NCI-H1105 treated with DMSO at 0.1 percent for 48 hours (cell line): Measurements from ENCODE around the gene HOXB9.
A peak's percentile ranks its signal among the peaks of the same experiment; 100 is the strongest.

ENCODE experiments used
- DNase-seq: peaks from one replicate; lab custom pipeline; 2025; lab: John Stamatoyannopoulos, UW

Gene HOXB9

GRCh38 chr17:48597528-48597777, 28.7 kb downstream of the HOXB9 start:
- DNase-seq: no peak

- no peak for DNase-seq
Observed at GRCh38 chr17:48596735-48597527, 29.2 kb downstream of the HOXB9 start.

- DNase-seq: no peak
Observed at GRCh38 chr17:48596000-48596734, 30.0 kb downstream of the HOXB9 start.

- DNase-seq: no peak
Observed at GRCh38 chr17:48595278-48595999, 30.7 kb downstream of the HOXB9 start.

GRCh38 chr17:48594538-48595277, 31.4 kb downstream of the HOXB9 start:
- DNase-seq: no peak

GRCh38 chr17:48593840-48594537, 32.2 kb downstream of the HOXB9 start:
- DNase-seq: peak; percentile 77

- DNase-seq: peak; percentile 53
Observed at GRCh38 chr17:48593126-48593829, 32.9 kb downstream of the HOXB9 start, which contains the start of gene HOXB5. Gene HOXB5 (minus strand): TSS chr17:48593779. CDS start chr17:48593682, 97 bp downstream.

GRCh38 chr17:48592577-48592976, 33.6 kb downstream of the HOXB9 start:
- no peak for DNase-seq

DNA sequence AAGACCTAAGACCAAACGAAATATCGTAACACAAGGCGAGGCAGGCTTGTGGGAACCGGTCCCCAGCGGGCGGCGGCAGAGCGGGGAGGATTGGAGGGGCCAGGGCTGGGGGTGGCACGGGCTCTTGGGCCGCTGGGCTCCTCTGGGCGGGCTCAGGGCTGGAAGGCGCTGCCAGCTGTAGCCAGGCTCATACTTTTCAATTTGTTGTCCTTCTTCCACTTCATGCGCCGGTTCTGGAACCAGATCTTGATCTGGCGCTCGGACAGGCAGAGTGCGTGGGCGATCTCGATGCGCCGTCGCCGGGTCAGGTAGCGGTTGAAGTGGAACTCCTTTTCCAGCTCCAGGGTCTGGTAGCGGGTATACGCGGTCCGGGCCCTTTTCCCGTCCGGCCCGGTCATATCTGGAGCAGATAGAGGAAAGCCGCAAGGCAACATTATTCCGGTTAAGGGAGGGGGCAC, 34.1 kb downstream of the HOXB9 start:
- DNase-seq: no peak

- DNase-seq: no peak
Observed at GRCh38 chr17:48591255-48592056, 34.7 kb downstream of the HOXB9 start.

GRCh38 chr17:48590607-48591161, 35.5 kb downstream of the HOXB9 start:
- DNase-seq: no peak

DNA sequence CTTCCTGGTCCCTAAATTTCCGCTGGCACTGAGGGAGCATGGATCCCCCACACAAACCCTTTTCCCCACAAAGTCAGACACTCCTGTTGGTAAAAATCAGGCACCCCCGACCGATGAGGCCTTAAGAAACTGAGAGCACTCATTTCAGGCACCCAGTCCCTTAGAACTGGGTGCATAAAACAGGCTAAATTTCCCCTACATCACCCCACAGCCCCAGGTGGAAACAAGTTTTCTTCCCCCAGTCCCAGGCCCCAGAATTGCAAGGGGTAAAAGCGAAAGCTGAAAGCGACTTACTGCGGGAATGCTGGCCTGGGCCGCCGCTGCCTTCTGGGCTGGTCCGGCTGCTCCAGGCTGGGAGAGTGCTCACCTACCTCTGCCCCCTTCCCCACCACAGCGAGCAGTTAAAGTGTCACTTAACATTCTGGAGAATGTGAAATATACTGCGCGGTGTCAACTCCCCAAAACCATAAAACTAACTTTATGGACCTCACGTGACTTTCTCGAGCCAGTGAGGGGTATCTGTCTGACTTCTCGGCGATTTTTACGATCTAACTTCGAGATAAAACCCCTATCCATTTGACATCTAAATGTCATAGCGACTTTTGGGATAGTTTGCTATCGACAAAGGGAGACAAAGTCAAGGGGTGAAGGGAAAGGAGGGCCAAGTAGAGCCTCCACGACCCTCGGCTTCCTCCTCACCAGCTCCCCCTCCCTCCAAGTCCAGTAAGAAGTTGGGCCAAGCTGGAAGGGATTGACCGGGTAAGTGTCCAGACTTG, 36.1 kb downstream of the HOXB9 start, which contains the start of gene HOXB3:
HOXB3 (minus strand) TSS at position 411 of the 776 bp plus-strand sequence. CDS start 37,767 bp downstream, outside the sequence.
- no peak for DNase-seq

DNA sequence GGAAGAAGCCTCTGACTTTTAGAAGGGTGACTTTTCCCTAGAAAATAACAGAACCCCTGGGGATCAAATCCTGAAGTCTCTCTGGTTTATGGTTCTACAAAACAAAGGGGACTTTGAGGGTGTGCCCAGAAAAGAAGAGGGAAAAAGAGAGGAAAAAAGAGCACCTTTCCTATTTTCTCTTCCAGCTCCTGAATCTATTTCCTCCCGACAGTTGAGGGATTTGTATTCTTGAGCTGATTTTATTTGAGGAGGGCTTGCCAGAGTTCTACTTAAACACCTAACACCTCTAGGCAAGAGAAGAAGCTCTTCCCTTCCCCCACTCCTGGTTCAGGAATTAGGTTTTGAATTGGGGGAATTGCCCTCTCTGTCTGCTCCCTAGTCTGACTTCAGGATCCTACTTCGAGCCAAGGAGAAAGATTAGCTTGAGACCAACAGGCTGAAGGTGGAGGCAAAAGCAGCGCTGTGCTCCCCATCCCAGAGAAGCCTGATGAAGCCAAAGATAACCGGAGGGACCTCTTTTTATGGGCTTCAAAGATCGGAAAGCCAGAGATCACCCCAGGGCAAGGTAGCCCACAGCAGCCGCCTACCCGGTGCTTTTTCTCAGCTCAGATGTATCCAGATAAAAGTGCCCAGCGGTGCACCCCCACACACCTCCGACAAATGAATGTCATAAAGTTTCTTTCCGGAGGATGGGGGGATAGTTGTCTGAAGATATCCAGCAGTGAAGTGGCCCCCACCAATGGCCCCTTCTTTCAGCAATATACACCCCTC, 36.9 kb downstream of the HOXB9 start:
- no peak for DNase-seq

- DNase-seq: no peak
Observed at GRCh38 chr17:48588528-48588927, 37.6 kb downstream of the HOXB9 start.

DNA sequence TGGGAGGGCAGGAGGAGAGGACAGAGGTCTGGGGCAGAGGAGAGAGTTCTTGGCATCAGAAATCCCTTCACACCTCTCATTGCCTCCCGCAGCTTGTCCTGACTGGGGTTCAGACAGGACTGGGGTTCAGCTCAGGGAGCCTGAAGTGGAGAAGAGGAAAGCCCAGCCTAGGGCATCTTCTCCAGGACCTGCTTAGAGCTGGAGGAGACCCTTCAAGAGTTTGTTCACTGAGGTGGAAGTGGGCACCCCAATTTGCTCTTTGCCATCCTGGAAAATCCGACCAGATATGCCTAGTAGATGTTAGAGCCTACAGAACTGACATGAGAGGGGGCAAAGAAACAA, 38.1 kb downstream of the HOXB9 start:
- no peak for DNase-seq

GRCh38 chr17:48587276-48588073, 38.7 kb downstream of the HOXB9 start:
- no peak for DNase-seq
